Esophagus (tissue), 2 donors: ENCODE data around the gene CEP104. TPM values are rescaled to one million over a fixed set of nuclear protein-coding genes. Genes with fewer than 3 reads are reported as not detected.

Experiments
- H3K27ac ChIP-seq, 2 donors: one replicate each; pipeline ENCODE4 v1.5.1; 2013; ENCODE audit warnings: low read depth in 2 of 2, mild to moderate bottlenecking in 2 of 2, inconsistent platforms in 1 of 2, low read length in 1 of 2, moderate library complexity in 1 of 2
- H3K27me3 ChIP-seq, 2 donors: one replicate each; pipeline ENCODE4 v1.6.1; 2013; ENCODE audit warnings: low read length in 2 of 2, control low read depth in 1 of 2, mild to moderate bottlenecking in 1 of 2; ENCODE audit not compliant: insufficient read depth in 2 of 2, control insufficient read depth in 1 of 2
- H3K36me3 ChIP-seq, 2 donors: one replicate each; pipeline ENCODE4 v1.6.1; 2013; ENCODE audit warnings: low read length in 1 of 2; ENCODE audit not compliant: control insufficient read depth in 2 of 2, insufficient read depth in 2 of 2
- H3K4me1 ChIP-seq, 2 donors: one replicate each; pipeline ENCODE4 v1.6.1; 2013; ENCODE audit warnings: low read length in 1 of 2; ENCODE audit not compliant: control insufficient read depth in 2 of 2, insufficient read depth in 2 of 2
- H3K4me3 ChIP-seq, 2 donors: one replicate each; pipeline ENCODE4 v1.5.1; 2013; ENCODE audit warnings: low read length in 2 of 2, mild to moderate bottlenecking in 2 of 2, low read depth in 1 of 2, moderate library complexity in 1 of 2
- H3K9me3 ChIP-seq, 2 donors: one replicate each; pipeline ENCODE4 v1.6.1; 2013; ENCODE audit warnings: mild to moderate bottlenecking in 2 of 2, low read depth in 1 of 2, low read length in 1 of 2, moderate library complexity in 1 of 2; ENCODE audit not compliant: control insufficient read depth in 2 of 2, insufficient read depth in 1 of 2
- WGBS, 2 donors: extraction: QIAGEN DNeasy Blood & Tissue Kit; methylation state at CpG; one replicate each; pipeline ENCODE4 v1.1.7; 2013; 5-methylcytosine and 5-hydroxymethylcytosine counted together
- polyA plus RNA-seq, 2 donors: library from polyadenylated mRNA; stranded (reverse); fragments of 200-250 nt; gene quantifications; one replicate each; pipeline ENCODE4 v1.2.3, GENCODE V29; 2013
- donor health status: healthy with polysubstance abuse.
- donor health status: Bipolar disorder and iron deficiency.

CEP104 gene
- polyA plus RNA-seq, 2 donors: 6.6 to 7.0 TPM

- H3K4me1 ChIP-seq: peaks cover 3 to 6% of the 10 kb centered on the region in 2 donors
- H3K4me3 ChIP-seq: peak within 1 kb of the TSS; percentile 74 to 97
- WGBS, 2 donors: 3% methylated on average over 38 to 60 of the region's 60 CpGs
- no peaks in the 10 kb centered on the region for H3K27me3 ChIP-seq
- no peaks in the 10 kb centered on the region for H3K36me3 ChIP-seq
- peaks cover 0 to 3% of the 10 kb centered on the region in 2 donors for H3K9me3 ChIP-seq
- peak within 1 kb of the TSS; percentile 48 to 72 for H3K27ac ChIP-seq
Measured at GRCh38 chr1:3796215-3797061, 60.6 kb downstream of the CEP104 start, which contains the start of gene LRRC47. Gene LRRC47 (minus strand): TSS chr1:3796498. CDS start chr1:3796476, 22 bp downstream.

GRCh38 chr1:3795453-3796214, 61.4 kb downstream of the CEP104 start:
- peaks cover 0 to under 1% of the 10 kb centered on the region in 2 donors for H3K36me3 ChIP-seq

GRCh38 chr1:3790952-3791351, 66.1 kb downstream of the CEP104 start:
- H3K36me3 ChIP-seq: peaks cover 5 to 28% of the 10 kb centered on the region in 2 donors

More at GRCh38 chr1:3795453-3796214, 61.4 kb downstream of the CEP104 start:
- H3K27me3 ChIP-seq: no peaks in the 10 kb centered on the region
- H3K9me3 ChIP-seq: peaks cover 0 to 3% of the 10 kb centered on the region in 2 donors
- peaks cover 3 to 6% of the 10 kb centered on the region in 2 donors for H3K4me1 ChIP-seq
- peak overlapping the region; percentile 74 to 97 for H3K4me3 ChIP-seq
- 3 to 4% methylated on average over 53 of the region's 53 CpGs for WGBS, 2 donors
- H3K27ac ChIP-seq: peak overlapping the region; percentile 48 to 72

GRCh38 chr1:3790500-3790923, 66.5 kb downstream of the CEP104 start:
- H3K27ac ChIP-seq: no peak overlapping the region
- H3K27me3 ChIP-seq: no peaks in the 10 kb centered on the region
- H3K4me3 ChIP-seq: no peak overlapping the region
- 74 to 77% methylated on average over 12 of the region's 12 CpGs for WGBS, 2 donors
- peaks cover 7% of the 10 kb centered on the region in 2 donors for H3K4me1 ChIP-seq
- peaks cover 5 to 30% of the 10 kb centered on the region in 2 donors for H3K36me3 ChIP-seq
- peaks cover 0 to under 1% of the 10 kb centered on the region in 2 donors for H3K9me3 ChIP-seq

More at GRCh38 chr1:3790952-3791351, 66.1 kb downstream of the CEP104 start:
- Histone ChIP-seq H3K4me1 (peaks cover 7 to 11% of the 10 kb centered on the region in 2 donors), H3K4me3 (no peak overlapping the region), H3K27ac (no peak overlapping the region), H3K27me3 (no peaks in the 10 kb centered on the region), H3K9me3 (peaks cover 0 to 3% of the 10 kb centered on the region in 2 donors)
- 85 to 87% methylated on average over 18 of the region's 18 CpGs for WGBS, 2 donors

GRCh38 chr1:3789421-3790300, 67.3 kb downstream of the CEP104 start:
- Histone ChIP-seq H3K4me1 (peaks cover 4 to 5% of the 10 kb centered on the region in 2 donors), H3K27ac (no peak overlapping the region), H3K36me3 (peaks cover 11 to 35% of the 10 kb centered on the region in 2 donors), H3K4me3 (no peak overlapping the region), H3K9me3 (no peaks in the 10 kb centered on the region), H3K27me3 (no peaks in the 10 kb centered on the region)
- WGBS, 2 donors: 87% methylated on average over 34 of the region's 34 CpGs

GRCh38 chr1:3788756-3789420, 68.1 kb downstream of the CEP104 start:
- no peaks in the 10 kb centered on the region for H3K27me3 ChIP-seq
- no peak overlapping the region for H3K27ac ChIP-seq
- 82% methylated on average over 16 of the region's 16 CpGs for WGBS, 2 donors

GRCh38 chr1:3787745-3788605, 69.0 kb downstream of the CEP104 start:
- Histone ChIP-seq H3K4me1 (peaks cover 4 to 5% of the 10 kb centered on the region in 2 donors), H3K27me3 (no peaks in the 10 kb centered on the region), H3K9me3 (no peaks in the 10 kb centered on the region), H3K4me3 (no peak overlapping the region), H3K36me3 (peaks cover 11 to 46% of the 10 kb centered on the region in 2 donors), H3K27ac (no peak overlapping the region)
- 87 to 88% methylated on average over 22 to 26 of the region's 26 CpGs for WGBS, 2 donors

More at GRCh38 chr1:3788756-3789420, 68.1 kb downstream of the CEP104 start:
- Histone ChIP-seq H3K9me3 (no peaks in the 10 kb centered on the region), H3K4me1 (peaks cover 4 to 5% of the 10 kb centered on the region in 2 donors), H3K4me3 (no peak overlapping the region), H3K36me3 (peaks cover 11 to 41% of the 10 kb centered on the region in 2 donors)

- Histone ChIP-seq H3K4me3 (no peak overlapping the region), H3K36me3 (peaks cover 13 to 52% of the 10 kb centered on the region in 2 donors), H3K4me1 (peaks cover 4 to 5% of the 10 kb centered on the region in 2 donors), H3K27me3 (no peaks in the 10 kb centered on the region), H3K27ac (no peak overlapping the region), H3K9me3 (no peaks in the 10 kb centered on the region)
- 78 to 80% methylated on average over 10 of the region's 10 CpGs for WGBS, 2 donors
Measured at GRCh38 chr1:3787349-3787715, 69.7 kb downstream of the CEP104 start.
